Stimulated activated CD8-positive, alpha-beta memory T cell treated with anti-CD3 and anti-CD28 coated beads, Interleukin-12 subunit alpha, Interleukin-12 subunit beta, amount 100 ng/mL, for 1 hour (primary cell): ENCODE results near the gene ADD3.
A peak's percentile ranks its signal among the peaks of the same experiment; 100 is the strongest.

Experiments
- DNase-seq: peaks from one replicate; pipeline ENCODE4 v3.0.0-alpha.2; 2020; ENCODE audit warnings: low read depth

Gene ADD3

GRCh38 chr10:110002801-110003523 lies 4.8 kb upstream of the ADD3 start:
- DNase-seq, result no peak

DNA sequence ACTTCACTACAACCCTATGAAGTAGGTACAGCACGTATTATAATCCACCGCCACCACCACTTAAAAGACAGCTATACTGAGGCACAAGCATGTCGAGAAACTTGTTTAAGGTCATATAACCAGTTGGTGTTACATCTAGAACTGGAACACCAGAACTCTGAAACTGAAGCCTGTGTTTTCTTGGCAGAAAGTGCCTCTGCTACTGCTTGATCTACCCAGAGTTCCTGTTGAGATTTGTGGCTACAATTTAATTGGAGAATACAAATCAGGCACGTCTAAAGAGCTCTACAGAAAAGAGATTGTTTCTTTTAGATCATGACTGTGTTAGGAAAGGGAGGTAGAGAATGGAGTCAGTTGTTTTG lies 4.3 kb upstream of the ADD3 start:
- DNase-seq, result no peak

- DNase-seq, result no peak
These were observed 2.1 kb upstream of the ADD3 start for GRCh38 chr10:110005719-110006118.

- DNase-seq, result no peak
These were observed 1.2 kb upstream of the ADD3 start for GRCh38 chr10:110006358-110007160.

DNA sequence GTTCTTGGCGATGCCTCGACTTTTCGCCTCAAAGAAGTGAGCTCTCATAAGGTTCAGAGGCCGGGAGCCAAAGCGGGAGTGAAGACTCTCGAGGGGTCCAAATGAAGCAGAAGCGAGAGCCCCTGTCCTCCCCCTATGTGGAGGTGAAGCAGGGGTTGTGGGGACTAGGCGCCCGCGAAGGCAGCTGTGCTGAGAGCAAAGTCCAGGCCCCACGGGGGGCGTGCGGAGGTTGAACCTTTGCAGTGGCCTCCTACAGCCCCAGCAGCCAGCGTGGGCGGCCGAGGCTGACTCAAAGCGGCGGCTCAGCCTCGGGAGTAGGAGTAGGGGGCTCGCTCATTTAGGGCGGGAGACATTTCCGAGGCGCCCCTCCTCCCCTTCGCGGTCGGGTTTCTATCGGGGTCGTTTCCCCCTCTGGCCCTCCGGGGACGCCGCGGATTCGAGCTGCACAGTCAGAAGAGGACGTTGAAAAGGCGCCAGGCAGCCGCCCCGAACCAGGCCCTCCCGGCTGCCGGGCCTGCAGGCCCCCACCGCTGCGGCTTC lies 553 bp upstream of the ADD3 start:
- no peak for DNase-seq

DNA sequence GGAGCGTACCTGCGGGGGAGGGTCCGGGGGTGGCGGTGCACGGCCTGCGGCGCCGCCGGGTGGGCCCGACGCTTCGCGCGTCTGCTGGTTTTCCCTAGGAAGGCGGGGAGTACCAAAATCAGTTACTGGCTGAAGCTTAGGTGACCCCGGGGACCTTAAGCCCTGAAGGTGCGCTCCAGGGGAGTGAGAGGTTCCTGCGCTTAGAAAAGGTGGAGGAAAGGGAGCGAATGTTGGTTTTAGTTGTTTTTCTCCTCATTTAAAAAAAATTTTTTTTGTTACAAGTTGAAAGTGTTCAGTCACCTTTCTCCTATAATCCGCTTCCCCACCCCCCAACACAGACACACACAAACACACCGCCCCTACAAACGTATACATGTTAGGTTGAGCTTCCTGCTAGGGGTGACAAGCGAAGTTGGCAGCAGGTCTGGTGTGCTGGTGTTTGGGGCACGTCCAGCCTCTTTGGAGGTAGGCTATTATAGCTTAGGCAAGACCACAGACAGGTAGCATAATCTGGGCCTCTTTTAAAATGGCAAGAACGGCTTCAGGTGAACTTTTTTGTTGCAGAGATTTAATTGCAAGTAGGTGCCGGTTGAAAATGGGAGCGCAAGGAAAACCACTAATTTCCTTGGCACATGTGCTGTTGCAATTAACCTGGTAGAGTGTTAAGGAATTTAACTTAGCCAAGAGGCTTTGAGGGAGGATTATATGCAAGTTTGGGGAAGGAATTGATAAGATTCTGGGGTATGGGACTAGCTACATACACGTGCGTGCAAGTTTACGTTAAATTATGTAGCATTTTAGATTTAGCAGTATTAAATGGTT lies 945 bp downstream of the ADD3 start:
- DNase-seq, result peak; percentile 20

DNA sequence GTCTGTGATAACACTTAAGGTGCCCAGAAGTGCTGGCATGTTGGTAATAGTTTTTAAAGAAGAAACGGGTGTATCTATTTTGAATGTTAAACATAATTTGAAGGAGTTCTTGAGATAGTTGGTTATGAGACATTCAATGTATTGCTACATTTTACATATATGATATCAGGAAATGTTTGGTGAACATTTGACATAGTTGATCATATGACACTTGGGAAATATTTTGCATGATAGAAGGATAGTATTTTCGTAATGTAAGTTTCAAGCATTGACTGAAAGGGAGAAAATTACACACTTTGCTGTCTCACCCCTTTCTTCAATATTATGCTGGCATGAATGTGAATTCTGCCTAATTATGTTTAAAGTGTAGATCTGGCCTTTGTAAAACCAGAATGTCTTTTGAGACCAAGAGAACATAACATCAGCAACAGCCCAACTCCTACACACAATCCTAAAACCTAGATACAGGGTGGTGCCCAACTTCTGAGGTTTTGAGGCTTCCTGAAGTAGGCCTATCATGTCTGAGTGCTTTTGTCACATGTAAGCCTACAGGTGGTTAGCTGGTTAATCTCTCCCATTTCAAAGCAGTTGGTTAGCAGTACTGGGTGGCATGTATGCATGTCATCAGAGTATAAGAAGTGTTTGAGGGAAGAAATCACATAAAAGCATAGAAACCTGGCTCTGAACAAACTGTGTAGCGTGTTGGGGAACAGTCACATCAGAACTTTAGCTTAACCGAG lies 2.1 kb downstream of the ADD3 start:
- DNase-seq, result peak; percentile 29

GRCh38 chr10:110010486-110011378 lies 2.9 kb downstream of the ADD3 start:
- DNase-seq, result no peak

GRCh38 chr10:110011681-110012080 lies 3.9 kb downstream of the ADD3 start:
- no peak for DNase-seq

DNA sequence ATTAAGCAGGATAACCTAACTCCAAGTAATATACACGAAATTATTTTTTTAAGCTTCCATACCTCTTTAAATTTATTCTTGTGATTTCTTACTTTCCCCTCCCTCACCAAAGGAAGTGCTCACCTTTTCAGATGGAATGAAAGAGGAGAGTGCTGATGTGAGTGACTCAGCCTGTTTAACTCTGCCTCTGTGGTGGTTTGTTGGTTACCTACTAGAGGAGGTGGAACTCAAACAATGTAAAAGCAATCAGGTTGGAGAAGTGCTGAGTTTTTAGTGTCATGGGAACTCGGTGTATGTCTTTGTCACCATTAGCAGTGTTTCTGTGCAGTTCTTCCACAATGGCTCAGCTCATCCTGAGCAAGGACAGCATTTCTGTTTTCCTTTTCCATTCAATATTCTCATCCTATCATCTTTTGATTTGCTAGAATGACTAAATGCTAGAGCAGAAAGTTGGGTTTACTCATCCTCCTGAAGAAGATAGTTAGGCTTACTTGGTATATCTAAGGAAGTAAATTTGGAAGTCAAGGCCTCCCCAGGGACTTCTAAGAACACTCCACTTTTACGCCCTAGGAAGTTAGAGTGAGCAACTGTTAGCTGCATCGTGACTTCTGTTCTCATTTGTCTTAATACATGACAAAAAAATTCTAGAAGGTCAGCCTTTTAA lies 6.0 kb downstream of the ADD3 start:
- no peak for DNase-seq

GRCh38 chr10:110016039-110016438 lies 8.3 kb downstream of the ADD3 start:
- DNase-seq, result no peak

GRCh38 chr10:110017052-110017451 lies 9.3 kb downstream of the ADD3 start:
- no peak for DNase-seq

DNA sequence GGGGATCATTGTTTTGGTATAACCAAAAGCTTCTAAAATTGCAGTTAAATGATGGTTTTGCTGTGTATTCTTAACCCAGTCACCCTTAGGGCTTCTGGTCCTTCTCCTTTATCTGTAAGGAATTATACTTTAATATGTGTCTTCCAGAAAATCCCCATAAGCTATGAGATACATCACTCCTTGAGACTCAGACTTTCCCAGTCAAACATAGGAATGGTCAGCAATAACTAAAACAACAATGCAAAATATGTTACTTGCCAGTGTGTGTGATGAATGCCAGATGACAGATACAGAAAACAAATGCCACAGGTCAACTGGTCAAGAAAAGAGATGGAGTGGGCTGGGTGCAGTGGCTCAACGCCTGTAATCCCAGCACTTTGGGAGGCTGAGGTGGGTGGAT lies 10.1 kb downstream of the ADD3 start:
- DNase-seq, result no peak

GRCh38 chr10:110020265-110020664 lies 12.5 kb downstream of the ADD3 start:
- no peak for DNase-seq

DNA sequence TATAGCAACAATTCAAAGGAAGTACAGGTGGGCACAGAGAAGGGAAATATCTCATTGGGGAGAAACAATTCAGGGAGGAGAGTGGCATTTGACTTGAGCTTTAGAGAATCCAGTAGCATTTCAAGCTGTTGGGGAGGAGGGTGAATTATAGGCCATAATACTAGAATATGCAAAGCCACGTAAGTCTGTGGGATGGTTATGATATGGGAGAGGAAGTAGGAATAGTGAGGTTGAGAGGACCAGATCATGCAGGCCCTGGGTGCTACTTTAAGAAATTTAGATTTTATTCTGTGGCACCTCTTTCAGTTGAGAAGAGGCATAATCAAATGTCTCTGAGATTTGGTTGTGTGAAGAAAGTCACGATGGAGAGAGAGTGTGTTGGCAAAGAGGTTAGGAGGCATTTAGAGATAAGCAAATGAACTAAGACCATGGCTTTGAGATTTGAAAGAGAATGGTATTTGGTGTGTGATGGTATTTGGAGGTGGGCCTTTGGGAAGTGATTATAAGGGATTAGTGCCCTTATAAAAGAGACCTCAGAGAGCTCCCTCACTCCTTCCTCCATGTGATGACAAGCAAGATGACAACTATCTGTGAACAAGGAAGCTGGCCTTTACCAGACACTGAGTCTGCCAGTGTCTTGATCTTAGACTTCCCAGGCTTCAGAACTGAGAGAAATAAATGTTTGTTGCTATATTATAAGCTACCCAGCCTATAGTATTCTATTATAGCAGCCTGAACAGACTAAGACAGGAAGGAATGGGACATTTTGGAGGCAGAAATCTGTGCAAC lies 15.1 kb downstream of the ADD3 start:
- DNase-seq, result no peak

GRCh38 chr10:110023785-110024465 lies 16.1 kb downstream of the ADD3 start:
- DNase-seq, result no peak

DNA sequence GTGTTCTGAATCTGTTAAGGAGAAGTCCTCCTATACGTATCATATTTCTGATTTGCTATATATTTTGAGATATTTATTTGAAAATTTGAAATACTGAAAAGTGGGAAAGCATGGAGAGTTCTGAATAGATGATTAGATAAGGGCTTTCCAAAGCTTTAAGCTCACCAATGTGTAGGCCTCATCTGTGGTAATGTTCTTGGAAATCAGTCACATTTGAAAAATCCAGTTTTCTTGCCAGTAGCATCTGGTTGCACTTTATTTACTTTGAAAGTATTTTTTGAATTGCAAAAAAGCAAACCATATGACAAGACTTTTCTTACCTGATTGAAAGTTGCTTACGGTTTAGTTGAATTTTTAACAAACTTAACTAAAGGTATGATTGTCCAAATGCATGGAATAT lies 21.7 kb downstream of the ADD3 start:
- no peak for DNase-seq

DNA sequence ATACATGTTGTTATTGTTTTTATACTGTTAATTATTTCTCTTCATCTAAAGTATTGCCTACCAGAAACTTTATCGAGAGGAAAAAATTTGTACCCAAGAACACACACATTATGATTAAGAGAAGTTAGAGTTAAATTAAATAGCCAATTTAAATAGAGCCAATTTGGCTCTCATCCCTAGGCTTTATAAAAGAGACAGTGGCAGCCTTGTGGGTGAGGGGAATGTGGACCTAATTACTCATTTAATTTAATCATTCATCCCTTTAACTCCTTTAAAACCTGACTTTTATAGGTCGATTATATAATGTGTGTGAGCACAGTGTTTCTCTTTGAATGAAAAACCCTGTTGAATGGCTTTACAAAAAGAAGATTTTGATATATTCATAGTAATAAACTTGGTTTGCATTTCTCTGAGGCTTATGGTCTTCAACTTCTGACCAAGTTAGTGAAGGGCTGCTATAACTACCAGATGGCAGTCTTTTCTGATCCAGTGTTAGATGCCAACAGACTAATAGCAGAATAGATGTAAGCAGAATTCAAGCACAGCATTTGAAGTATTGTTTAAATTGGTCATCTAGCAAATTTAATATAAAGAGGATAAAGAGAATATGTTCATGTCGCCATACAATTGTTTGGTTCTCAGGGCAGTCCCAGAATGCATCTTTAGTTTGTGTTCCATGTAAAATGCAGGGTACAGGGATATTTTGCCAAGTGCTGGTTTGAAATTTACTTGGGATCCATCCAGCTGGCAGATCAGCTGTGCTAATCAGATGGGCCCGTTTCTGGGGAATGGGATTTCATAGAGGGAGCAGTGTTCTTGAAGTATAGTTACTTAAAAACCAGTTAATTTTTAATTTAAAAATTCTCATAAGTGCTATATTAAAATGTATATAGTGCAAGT lies 25.3 kb downstream of the ADD3 start:
- no peak for DNase-seq
